KMS-11 (cell line): ENCODE data around the gene LGALS9.

Experiments used
- H2AFZ ChIP-seq: fragments of 200-600 bp; sonication (generic); 2 replicates; pipeline ENCODE4 v1.6.1; 2016; ENCODE audit warnings: antibody characterized with exemption, mixed run types, low read depth
- H3K27ac ChIP-seq: fragments of 200-600 bp; sonication (generic); 2 replicates; pipeline ENCODE4 v1.6.1; 2016; ENCODE audit warnings: mild to moderate bottlenecking, mixed run types
- H3K27me3 ChIP-seq: fragments of 200-600 bp; sonication (generic); 2 replicates; pipeline ENCODE4 v1.6.1; 2017; ENCODE audit warnings: mild to moderate bottlenecking, low read depth, mixed run types, moderate library complexity; ENCODE audit not compliant: insufficient read depth
- H3K36me3 ChIP-seq: fragments of 200-600 bp; sonication (generic); 2 replicates; pipeline ENCODE4 v1.6.1; 2017; ENCODE audit warnings: mild to moderate bottlenecking, mixed run types; ENCODE audit not compliant: insufficient read depth
- H3K4me1 ChIP-seq: fragments of 200-600 bp; sonication (generic); 2 replicates; pipeline ENCODE4 v1.6.1; 2016; ENCODE audit warnings: mild to moderate bottlenecking, low read depth, mixed run types; ENCODE audit not compliant: poor library complexity, severe bottlenecking
- H3K4me2 ChIP-seq: fragments of 200-600 bp; sonication (generic); 2 replicates; pipeline ENCODE4 v1.7.0; 2016; ENCODE audit warnings: mild to moderate bottlenecking, mixed run types
- H3K4me3 ChIP-seq: fragments of 200-600 bp; sonication (generic); IDR thresholded peaks from 2 replicates; pipeline ENCODE4 v1.6.1; 2017; ENCODE audit warnings: low read depth, low read length, mixed read lengths; ENCODE audit not compliant: insufficient read depth
- H3K79me2 ChIP-seq: fragments of 200-600 bp; sonication (generic); 2 replicates; pipeline ENCODE4 v1.6.1; 2016; ENCODE audit warnings: low read depth, mixed run types; ENCODE audit not compliant: insufficient read depth
- H3K9ac ChIP-seq: fragments of 200-600 bp; sonication (generic); 2 replicates; pipeline ENCODE4 v1.6.1; 2016; ENCODE audit warnings: mild to moderate bottlenecking, mixed run types
- H4K20me1 ChIP-seq: fragments of 200-600 bp; sonication (generic); 2 replicates; pipeline ENCODE4 v1.6.1; 2016; ENCODE audit warnings: mild to moderate bottlenecking, mixed run types; ENCODE audit not compliant: insufficient read depth
- CTCF ChIP-seq: fragments of 200-600 bp; sonication (generic); conservative IDR thresholded peaks from 2 replicates; pipeline ENCODE4 v1.6.1; 2017; ENCODE audit warnings: low read depth, mild to moderate bottlenecking, antibody characterized with exemption, low read length, moderate library complexity, mixed read lengths

LGALS9 gene

DNA sequence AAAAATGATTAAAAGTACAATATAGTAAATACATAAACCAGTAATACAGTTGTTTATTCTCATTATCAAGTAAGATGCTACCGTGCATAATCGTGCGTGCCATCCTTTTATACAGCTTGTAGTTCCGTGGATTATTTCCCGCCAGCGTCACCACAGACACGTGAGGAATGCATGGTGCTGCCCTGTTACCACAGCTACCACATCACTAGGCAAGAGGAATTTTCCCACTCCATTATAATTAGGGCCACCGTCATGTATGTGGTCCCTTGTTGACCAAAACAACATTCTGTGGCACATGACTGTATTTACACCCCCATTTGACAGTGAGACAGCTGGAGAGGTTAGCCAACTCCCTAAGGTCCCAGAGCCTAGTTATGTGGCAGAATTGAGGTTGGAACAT lies 30.5 kb upstream of the LGALS9 start:
- no peaks in the 10 kb centered on the region for H3K27me3 ChIP-seq
- no peak overlapping the region for H3K9ac ChIP-seq
- H3K27ac ChIP-seq = no peak overlapping the region
- H2AFZ ChIP-seq = no peak overlapping the region
- no peak overlapping the region for H3K4me3 ChIP-seq
- H3K4me1 ChIP-seq = peaks cover 10% of the 10 kb centered on the region
- no peak for TF ChIP-seq CTCF
- no peaks in the 10 kb centered on the region for H3K36me3 ChIP-seq
- H3K4me2 ChIP-seq = no peak overlapping the region
- no peaks in the 10 kb centered on the region for H4K20me1 ChIP-seq
- no peaks in the 10 kb centered on the region for H3K79me2 ChIP-seq

DNA sequence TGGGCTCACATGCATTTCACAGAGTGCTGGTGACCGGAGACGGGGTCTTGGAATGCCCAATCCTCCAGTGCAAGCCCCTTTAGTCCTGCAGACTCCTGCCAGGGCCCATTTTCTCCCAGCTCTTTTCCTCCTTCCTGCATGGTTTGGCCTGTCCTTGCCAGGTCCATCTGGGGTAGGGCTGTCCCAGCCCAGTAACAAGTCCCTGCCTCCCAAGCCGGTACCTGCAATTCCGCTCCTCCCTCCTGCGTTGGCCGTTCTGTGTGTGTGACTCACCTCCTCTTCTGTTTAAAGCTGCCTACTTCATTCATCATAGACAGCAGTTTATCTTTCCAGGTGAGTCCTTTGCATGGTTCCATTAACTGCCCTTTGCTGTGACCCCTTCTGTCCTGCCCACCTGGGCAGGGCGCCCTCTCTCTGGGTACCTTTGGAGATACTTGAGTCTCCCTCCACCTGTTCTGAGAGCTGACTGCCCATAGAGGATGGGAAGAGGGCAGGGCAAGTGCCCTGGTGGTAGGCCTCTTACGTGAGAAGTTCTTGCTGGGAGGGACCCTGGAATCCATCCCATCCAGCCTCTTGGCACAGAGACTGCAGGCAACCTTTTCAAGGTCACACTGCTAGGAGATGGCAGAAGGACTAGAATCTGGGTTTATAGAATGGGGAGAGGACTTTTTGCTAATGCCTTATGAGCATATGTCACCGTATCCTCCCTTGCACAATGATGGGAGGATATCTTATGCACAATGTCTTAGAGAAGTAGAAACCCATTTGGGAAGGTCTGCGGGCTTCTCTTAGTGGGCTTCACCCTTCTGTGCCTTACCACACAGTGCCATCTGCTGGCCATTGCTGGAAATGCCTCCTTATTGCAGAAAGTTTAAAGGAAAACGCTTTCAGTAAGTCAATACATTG lies 29.7 kb upstream of the LGALS9 start:
- Histone ChIP-seq H3K9ac (no peak overlapping the region), H3K79me2 (no peaks in the 10 kb centered on the region), H3K4me3 (no peak overlapping the region), H3K4me2 (no peak overlapping the region), H3K27me3 (no peaks in the 10 kb centered on the region), H3K4me1 (peaks cover 10% of the 10 kb centered on the region), H3K36me3 (no peaks in the 10 kb centered on the region), H2AFZ (no peak overlapping the region), H3K27ac (no peak overlapping the region), H4K20me1 (no peaks in the 10 kb centered on the region)
- peak; percentile 97 for TF ChIP-seq CTCF

GRCh38 chr17:27601975-27602302 lies 29.0 kb upstream of the LGALS9 start:
- Histone ChIP-seq H3K9ac (no peak overlapping the region), H3K4me2 (no peak overlapping the region), H4K20me1 (no peaks in the 10 kb centered on the region)

GRCh38 chr17:27602721-27603420 lies 28.1 kb upstream of the LGALS9 start:
- H3K36me3 ChIP-seq = no peaks in the 10 kb centered on the region
- no peak overlapping the region for H3K4me2 ChIP-seq
- H3K4me3 ChIP-seq = no peak overlapping the region
- peak; percentile 97 for TF ChIP-seq CTCF
- no peaks in the 10 kb centered on the region for H3K79me2 ChIP-seq
- H3K27ac ChIP-seq = no peak overlapping the region
- H4K20me1 ChIP-seq = no peaks in the 10 kb centered on the region
- no peak overlapping the region for H2AFZ ChIP-seq
- H3K9ac ChIP-seq = no peak overlapping the region
- peaks cover 10% of the 10 kb centered on the region for H3K4me1 ChIP-seq
- no peaks in the 10 kb centered on the region for H3K27me3 ChIP-seq

More at GRCh38 chr17:27601975-27602302, 29.0 kb upstream of the LGALS9 start:
- Histone ChIP-seq H3K27me3 (no peaks in the 10 kb centered on the region), H3K36me3 (no peaks in the 10 kb centered on the region), H2AFZ (no peak overlapping the region), H3K27ac (no peak overlapping the region), H3K4me1 (peaks cover 10% of the 10 kb centered on the region), H3K79me2 (no peaks in the 10 kb centered on the region), H3K4me3 (no peak overlapping the region)
- TF ChIP-seq CTCF = peak; percentile 19
